H1 (cell line): Measurements from ENCODE around the gene ACTN4. TPM values are rescaled to one million over a fixed set of nuclear protein-coding genes. Genes with fewer than 3 reads are reported as not detected.

Experiments used
- TEAD4 ChIP-seq: IDR thresholded peaks from 2 replicates; pipeline ENCODE4 v1.6.1; 2012; ENCODE audit warnings: low read depth, low read length, inconsistent platforms, mixed read lengths
- polyA plus RNA-seq, 7 experiments: library from polyadenylated mRNA; depleted of rRNA in 3 of 7; stranded (reverse) in 5 of 7; unstranded in 2 of 7; fragments of >200 nt in 5 of 7; fragments of 200-250 nt in 2 of 7; gene quantifications; 1 replicate in 5 of 7; 2 replicates in 1 of 7; 4 replicates in 1 of 7; pipeline versions ENCODE4 v1.2.1 to v1.2.3, GENCODE V29; 2011 to 2013; ENCODE audit warnings: missing spikeins in 2 of 7, mixed read lengths in 2 of 7
- total RNA-seq: library from RNA; stranded (reverse); fragmentation: NEBNext Ultra II Directional; extraction: Animal tissue kit (Norgen Biotek cat#: 25700); gene quantifications from 2 replicates; pipeline ENCODE4 v1.2.1, GENCODE V29; 2021
- TF ChIP-seq, protein P1 (sequence below): fragments of 300-600 bp; sonication (generic); IDR thresholded peaks from 2 replicates; pipeline ENCODE4 v1.7.1; 2012; ENCODE audit warnings: low read length, moderate library complexity, mild to moderate bottlenecking, inconsistent platforms; ENCODE audit not compliant: insufficient replicate concordance

ACTN4 gene
- total and polyA plus RNA-seq, 2 of the 8 experiments (the other 6 are each of a cell fraction or from before 2014, with no cell fraction given), result 211 to 520 TPM

DNA sequence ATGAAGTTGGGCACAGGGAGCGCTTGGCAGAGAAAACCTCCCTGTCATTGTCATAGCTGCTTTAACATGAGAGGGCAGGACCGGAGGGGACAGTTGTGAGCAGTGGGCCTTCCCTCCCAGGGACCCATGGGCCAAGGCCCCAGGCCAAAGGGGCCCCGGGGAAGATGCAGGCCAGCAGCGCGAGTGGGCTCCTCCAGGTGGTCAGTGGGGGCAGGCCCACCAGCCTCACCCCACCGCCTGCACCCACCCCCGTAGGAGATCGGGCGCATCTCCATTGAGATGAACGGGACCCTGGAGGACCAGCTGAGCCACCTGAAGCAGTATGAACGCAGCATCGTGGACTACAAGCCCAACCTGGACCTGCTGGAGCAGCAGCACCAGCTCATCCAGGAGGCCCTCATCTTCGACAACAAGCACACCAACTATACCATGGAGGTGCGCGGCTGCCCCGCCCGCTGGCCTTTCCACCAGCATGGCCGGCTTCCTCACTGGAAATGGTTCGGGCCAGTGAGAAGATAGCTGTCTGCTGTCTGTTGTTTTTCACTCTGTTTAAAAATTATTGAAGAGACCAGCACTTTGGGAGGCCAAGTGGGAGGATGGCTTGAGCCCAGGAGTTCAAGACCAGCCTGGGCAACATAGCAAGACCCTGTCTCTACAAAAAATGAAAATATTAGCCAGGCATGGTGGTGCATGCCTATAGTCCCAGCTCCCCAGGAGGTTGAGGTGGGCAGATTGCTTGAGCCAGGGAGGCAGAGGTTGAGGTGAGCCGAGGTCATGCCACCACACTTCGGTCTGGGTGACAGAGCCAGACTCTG, 78.2 kb downstream of the ACTN4 start (continued):
- TF ChIP-seq, protein P1, sequence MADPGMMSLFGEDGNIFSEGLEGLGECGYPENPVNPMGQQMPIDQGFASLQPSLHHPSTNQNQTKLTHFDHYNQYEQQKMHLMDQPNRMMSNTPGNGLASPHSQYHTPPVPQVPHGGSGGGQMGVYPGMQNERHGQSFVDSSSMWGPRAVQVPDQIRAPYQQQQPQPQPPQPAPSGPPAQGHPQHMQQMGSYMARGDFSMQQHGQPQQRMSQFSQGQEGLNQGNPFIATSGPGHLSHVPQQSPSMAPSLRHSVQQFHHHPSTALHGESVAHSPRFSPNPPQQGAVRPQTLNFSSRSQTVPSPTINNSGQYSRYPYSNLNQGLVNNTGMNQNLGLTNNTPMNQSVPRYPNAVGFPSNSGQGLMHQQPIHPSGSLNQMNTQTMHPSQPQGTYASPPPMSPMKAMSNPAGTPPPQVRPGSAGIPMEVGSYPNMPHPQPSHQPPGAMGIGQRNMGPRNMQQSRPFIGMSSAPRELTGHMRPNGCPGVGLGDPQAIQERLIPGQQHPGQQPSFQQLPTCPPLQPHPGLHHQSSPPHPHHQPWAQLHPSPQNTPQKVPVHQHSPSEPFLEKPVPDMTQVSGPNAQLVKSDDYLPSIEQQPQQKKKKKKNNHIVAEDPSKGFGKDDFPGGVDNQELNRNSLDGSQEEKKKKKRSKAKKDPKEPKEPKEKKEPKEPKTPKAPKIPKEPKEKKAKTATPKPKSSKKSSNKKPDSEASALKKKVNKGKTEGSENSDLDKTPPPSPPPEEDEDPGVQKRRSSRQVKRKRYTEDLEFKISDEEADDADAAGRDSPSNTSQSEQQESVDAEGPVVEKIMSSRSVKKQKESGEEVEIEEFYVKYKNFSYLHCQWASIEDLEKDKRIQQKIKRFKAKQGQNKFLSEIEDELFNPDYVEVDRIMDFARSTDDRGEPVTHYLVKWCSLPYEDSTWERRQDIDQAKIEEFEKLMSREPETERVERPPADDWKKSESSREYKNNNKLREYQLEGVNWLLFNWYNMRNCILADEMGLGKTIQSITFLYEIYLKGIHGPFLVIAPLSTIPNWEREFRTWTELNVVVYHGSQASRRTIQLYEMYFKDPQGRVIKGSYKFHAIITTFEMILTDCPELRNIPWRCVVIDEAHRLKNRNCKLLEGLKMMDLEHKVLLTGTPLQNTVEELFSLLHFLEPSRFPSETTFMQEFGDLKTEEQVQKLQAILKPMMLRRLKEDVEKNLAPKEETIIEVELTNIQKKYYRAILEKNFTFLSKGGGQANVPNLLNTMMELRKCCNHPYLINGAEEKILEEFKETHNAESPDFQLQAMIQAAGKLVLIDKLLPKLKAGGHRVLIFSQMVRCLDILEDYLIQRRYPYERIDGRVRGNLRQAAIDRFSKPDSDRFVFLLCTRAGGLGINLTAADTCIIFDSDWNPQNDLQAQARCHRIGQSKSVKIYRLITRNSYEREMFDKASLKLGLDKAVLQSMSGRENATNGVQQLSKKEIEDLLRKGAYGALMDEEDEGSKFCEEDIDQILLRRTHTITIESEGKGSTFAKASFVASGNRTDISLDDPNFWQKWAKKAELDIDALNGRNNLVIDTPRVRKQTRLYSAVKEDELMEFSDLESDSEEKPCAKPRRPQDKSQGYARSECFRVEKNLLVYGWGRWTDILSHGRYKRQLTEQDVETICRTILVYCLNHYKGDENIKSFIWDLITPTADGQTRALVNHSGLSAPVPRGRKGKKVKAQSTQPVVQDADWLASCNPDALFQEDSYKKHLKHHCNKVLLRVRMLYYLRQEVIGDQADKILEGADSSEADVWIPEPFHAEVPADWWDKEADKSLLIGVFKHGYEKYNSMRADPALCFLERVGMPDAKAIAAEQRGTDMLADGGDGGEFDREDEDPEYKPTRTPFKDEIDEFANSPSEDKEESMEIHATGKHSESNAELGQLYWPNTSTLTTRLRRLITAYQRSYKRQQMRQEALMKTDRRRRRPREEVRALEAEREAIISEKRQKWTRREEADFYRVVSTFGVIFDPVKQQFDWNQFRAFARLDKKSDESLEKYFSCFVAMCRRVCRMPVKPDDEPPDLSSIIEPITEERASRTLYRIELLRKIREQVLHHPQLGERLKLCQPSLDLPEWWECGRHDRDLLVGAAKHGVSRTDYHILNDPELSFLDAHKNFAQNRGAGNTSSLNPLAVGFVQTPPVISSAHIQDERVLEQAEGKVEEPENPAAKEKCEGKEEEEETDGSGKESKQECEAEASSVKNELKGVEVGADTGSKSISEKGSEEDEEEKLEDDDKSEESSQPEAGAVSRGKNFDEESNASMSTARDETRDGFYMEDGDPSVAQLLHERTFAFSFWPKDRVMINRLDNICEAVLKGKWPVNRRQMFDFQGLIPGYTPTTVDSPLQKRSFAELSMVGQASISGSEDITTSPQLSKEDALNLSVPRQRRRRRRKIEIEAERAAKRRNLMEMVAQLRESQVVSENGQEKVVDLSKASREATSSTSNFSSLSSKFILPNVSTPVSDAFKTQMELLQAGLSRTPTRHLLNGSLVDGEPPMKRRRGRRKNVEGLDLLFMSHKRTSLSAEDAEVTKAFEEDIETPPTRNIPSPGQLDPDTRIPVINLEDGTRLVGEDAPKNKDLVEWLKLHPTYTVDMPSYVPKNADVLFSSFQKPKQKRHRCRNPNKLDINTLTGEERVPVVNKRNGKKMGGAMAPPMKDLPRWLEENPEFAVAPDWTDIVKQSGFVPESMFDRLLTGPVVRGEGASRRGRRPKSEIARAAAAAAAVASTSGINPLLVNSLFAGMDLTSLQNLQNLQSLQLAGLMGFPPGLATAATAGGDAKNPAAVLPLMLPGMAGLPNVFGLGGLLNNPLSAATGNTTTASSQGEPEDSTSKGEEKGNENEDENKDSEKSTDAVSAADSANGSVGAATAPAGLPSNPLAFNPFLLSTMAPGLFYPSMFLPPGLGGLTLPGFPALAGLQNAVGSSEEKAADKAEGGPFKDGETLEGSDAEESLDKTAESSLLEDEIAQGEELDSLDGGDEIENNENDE, result no peak
- no peak for TF ChIP-seq TEAD4
